ENCODE measurements around the gene OR2L2. TPM values are rescaled to one million over a fixed set of nuclear protein-coding genes. Genes with fewer than 3 reads are reported as not detected.

Gene OR2L2
- polyA plus RNA-seq, 1 experiment, result not detected

DNA sequence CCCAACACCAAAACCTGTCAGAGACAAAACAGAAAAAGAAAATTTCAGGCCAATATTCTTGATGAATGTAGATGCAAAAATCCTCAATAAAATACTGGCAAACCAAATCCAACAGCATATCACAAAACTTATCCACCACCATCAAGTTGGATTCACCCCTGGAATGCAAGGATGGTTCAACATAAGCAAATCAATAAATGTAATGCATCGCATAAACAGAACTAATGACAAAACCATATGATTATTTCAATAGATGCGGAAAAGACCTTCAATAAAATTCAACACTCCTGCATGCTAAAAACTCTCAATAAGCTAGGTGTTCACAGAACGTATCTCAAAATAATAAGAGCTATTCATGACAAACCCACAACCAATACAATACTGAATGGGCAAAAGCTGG is 20.2 kb upstream of the OR2L2 start:
- no peak for DNase-seq (ENCODE audit: low read depth, low spot score)
- no peak overlapping the region for H3K27ac ChIP-seq (ENCODE audit: low read depth, low read length)
- TF ChIP-seq CTCF (IDR thresholded peaks at IDR 0.05; ENCODE audit: low read depth, low read length), result no peak
- ChIA-PET POLR2A (no interaction called here), CTCF (no interaction called here)
- no peak overlapping the region for H3K4me3 ChIP-seq (ENCODE audit: low read depth, low read length)
- peaks cover 6% of the 10 kb centered on the region; the same call in 1 of the 2 replicates for H3K9me3 ChIP-seq (ENCODE audit: control insufficient read depth, insufficient read depth, low read length)
- H3K27me3 ChIP-seq (ENCODE audit: control insufficient read depth, insufficient read depth, low read length), result no peaks in the 10 kb centered on the region

DNA sequence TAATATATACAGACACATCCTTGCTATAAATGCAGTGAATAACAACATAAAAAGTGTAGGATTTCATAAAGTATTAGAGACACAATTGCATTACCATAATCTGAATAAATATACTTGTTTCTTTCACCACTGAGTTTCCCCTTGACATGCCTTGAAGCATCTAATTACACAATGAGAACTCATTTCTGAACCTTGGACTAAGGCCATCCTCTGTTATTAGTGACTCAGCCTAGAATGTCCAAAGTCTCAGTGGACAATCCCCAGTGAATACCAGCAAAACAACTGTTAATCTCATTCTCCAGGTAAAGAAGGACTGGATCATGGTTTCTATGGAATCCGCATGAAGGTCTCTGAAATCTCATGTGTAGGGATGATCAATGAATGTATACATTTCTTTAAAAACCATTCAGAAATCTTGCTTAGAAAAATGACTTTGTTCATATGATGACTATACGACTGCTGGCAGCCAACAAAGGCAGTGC is 16.6 kb upstream of the OR2L2 start, which contains the start of gene OR2L5:
OR2L5 (plus strand) TSS at position 432 of the 482 bp plus-strand sequence. CDS start 8,288 bp downstream, outside the sequence.
- no peak for DNase-seq (ENCODE audit: low read depth, low spot score)
- Histone ChIP-seq H3K4me3 (ENCODE audit: low read depth, low read length) (no peak within 1 kb of the TSS), H3K27ac (ENCODE audit: low read depth, low read length) (no peak within 1 kb of the TSS), H3K9me3 (ENCODE audit: control insufficient read depth, insufficient read depth, low read length) (peaks cover 5% of the 10 kb centered on the region; the same call in 1 of the 2 replicates), H3K27me3 (ENCODE audit: control insufficient read depth, insufficient read depth, low read length) (no peaks in the 10 kb centered on the region)
- CTCF ChIA-PET, result no interaction called here
- no peak for TF ChIP-seq CTCF (IDR thresholded peaks at IDR 0.05; ENCODE audit: low read depth, low read length)
- POLR2A ChIA-PET, result no interaction called here

GRCh38 chr1:248015803-248016202 is 14.1 kb upstream of the OR2L2 start:
- no peak overlapping the region for H3K27ac ChIP-seq (ENCODE audit: low read depth, low read length)
- CTCF ChIA-PET, result no interaction called here
- POLR2A ChIA-PET, result no interaction called here
- TF ChIP-seq CTCF (IDR thresholded peaks at IDR 0.05; ENCODE audit: low read depth, low read length), result no peak
- H3K9me3 ChIP-seq (ENCODE audit: control insufficient read depth, insufficient read depth, low read length), result peaks cover 5% of the 10 kb centered on the region; the same call in 1 of the 2 replicates
- no peaks in the 10 kb centered on the region for H3K27me3 ChIP-seq (ENCODE audit: control insufficient read depth, insufficient read depth, low read length)
- no peak overlapping the region for H3K4me3 ChIP-seq (ENCODE audit: low read depth, low read length)
- DNase-seq (ENCODE audit: low read depth, low spot score), result no peak

- Histone ChIP-seq H3K9me3 (ENCODE audit: control insufficient read depth, insufficient read depth, low read length) (peaks cover 2% of the 10 kb centered on the region), H3K27ac (ENCODE audit: low read depth, low read length) (no peak overlapping the region), H3K4me3 (ENCODE audit: low read depth, low read length) (no peak overlapping the region), H3K27me3 (ENCODE audit: control insufficient read depth, insufficient read depth, low read length) (no peaks in the 10 kb centered on the region)
- POLR2A ChIA-PET, result no interaction called here
- DNase-seq (ENCODE audit: low read depth, low spot score), result no peak
- CTCF ChIA-PET, result no interaction called here
- no peak for TF ChIP-seq CTCF (IDR thresholded peaks at IDR 0.05; ENCODE audit: low read depth, low read length)
Observed at GRCh38 chr1:248045209-248045608, 15.3 kb downstream of the OR2L2 start.

GRCh38 chr1:248046536-248046935 is 16.7 kb downstream of the OR2L2 start, which contains the start of gene OR2L3:
OR2L3 (plus strand) TSS chr1:248046836; CDS start chr1:248060682, 13,846 bp downstream.
- Histone ChIP-seq H3K27ac (ENCODE audit: low read depth, low read length) (no peak within 1 kb of the TSS), H3K9me3 (ENCODE audit: control insufficient read depth, insufficient read depth, low read length) (peaks cover 2% of the 10 kb centered on the region), H3K27me3 (ENCODE audit: control insufficient read depth, insufficient read depth, low read length) (no peaks in the 10 kb centered on the region), H3K4me3 (ENCODE audit: low read depth, low read length) (no peak within 1 kb of the TSS)
- no peak for TF ChIP-seq CTCF (IDR thresholded peaks at IDR 0.05; ENCODE audit: low read depth, low read length)
- CTCF ChIA-PET, result no interaction called here
- DNase-seq (ENCODE audit: low read depth, low spot score), result no peak
- POLR2A ChIA-PET, result no interaction called here

All from AG04450 (cell line).